ENCODE results near the gene OR2L5.

- TF ChIP-seq, protein P1, sequence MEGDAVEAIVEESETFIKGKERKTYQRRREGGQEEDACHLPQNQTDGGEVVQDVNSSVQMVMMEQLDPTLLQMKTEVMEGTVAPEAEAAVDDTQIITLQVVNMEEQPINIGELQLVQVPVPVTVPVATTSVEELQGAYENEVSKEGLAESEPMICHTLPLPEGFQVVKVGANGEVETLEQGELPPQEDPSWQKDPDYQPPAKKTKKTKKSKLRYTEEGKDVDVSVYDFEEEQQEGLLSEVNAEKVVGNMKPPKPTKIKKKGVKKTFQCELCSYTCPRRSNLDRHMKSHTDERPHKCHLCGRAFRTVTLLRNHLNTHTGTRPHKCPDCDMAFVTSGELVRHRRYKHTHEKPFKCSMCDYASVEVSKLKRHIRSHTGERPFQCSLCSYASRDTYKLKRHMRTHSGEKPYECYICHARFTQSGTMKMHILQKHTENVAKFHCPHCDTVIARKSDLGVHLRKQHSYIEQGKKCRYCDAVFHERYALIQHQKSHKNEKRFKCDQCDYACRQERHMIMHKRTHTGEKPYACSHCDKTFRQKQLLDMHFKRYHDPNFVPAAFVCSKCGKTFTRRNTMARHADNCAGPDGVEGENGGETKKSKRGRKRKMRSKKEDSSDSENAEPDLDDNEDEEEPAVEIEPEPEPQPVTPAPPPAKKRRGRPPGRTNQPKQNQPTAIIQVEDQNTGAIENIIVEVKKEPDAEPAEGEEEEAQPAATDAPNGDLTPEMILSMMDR (IDR thresholded peaks at IDR 0.05) = no peak
- TF ChIP-seq POLR2A (IDR thresholded peaks at IDR 0.05) = no peak
These were observed 2.3 kb downstream of the OR2L5 start for GRCh38 chr1:248015803-248016202.
